ENCODE results near the gene KNSTRN.

DNA sequence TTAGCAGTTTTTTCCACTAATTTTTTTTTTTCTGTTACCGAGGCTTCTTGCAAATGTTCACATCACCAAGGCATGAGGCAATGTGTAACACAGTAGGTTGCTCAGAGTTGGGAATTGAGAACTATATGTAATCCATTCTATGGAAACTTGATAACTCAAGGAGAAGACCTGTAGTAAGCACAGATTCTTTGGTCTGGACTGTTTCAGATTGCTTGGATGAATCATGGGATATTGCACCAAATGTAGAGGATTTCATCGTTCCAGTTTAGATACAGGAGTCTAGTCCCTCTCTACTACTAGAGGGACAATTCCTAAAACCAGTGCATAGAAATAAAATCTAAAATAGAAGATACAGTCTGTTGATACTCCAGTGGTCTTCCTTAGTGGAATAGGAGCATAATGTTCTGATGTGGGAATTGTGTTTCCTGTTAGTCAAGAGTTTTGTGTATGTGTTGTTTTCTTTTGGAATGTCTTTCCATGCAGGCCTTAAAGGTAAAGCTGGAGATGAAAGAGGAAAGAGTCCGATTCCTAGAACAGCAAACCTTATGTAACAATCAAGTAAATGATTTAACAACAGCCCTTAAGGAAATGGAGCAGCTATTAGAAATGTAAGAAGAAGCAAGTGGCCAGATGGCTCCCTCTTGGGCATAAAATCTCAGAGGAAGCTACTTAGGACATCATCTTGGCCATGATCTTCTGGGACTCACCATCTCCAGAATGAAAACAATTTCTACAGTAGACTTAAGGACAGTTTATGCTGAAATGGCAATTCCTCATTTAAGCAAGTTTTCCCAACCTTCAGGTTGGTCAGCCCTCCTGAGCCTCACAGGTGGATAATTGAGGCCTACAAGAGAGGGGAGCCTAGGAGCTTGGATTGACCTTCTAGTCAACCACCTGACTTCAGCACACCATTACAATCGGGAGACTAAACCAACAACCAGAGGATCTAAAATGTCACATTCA, 10.7 kb downstream of the KNSTRN start:
- no peak for TF ChIP-seq EZH2phosphoT487 (IDR thresholded peaks at IDR 0.05; ENCODE audit: low read depth)
- TF ChIP-seq, protein P1, sequence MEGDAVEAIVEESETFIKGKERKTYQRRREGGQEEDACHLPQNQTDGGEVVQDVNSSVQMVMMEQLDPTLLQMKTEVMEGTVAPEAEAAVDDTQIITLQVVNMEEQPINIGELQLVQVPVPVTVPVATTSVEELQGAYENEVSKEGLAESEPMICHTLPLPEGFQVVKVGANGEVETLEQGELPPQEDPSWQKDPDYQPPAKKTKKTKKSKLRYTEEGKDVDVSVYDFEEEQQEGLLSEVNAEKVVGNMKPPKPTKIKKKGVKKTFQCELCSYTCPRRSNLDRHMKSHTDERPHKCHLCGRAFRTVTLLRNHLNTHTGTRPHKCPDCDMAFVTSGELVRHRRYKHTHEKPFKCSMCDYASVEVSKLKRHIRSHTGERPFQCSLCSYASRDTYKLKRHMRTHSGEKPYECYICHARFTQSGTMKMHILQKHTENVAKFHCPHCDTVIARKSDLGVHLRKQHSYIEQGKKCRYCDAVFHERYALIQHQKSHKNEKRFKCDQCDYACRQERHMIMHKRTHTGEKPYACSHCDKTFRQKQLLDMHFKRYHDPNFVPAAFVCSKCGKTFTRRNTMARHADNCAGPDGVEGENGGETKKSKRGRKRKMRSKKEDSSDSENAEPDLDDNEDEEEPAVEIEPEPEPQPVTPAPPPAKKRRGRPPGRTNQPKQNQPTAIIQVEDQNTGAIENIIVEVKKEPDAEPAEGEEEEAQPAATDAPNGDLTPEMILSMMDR (IDR thresholded peaks at IDR 0.05; ENCODE audit: low read depth, low read length), result no peak

Data from OCI-LY3 (cell line).